Activated CD8-positive, alpha-beta memory T cell treated with anti-CD3 and anti-CD28 coated beads, Interleukin-2, amount 50 U/mL, for 24 hours (primary cell): ENCODE data around the gene KCTD11.

Experiments
- DNase-seq: peaks from one replicate; pipeline ENCODE4 v3.0.0-alpha.2; 2020; ENCODE audit errors: extremely low read depth

The KCTD11 gene

DNA sequence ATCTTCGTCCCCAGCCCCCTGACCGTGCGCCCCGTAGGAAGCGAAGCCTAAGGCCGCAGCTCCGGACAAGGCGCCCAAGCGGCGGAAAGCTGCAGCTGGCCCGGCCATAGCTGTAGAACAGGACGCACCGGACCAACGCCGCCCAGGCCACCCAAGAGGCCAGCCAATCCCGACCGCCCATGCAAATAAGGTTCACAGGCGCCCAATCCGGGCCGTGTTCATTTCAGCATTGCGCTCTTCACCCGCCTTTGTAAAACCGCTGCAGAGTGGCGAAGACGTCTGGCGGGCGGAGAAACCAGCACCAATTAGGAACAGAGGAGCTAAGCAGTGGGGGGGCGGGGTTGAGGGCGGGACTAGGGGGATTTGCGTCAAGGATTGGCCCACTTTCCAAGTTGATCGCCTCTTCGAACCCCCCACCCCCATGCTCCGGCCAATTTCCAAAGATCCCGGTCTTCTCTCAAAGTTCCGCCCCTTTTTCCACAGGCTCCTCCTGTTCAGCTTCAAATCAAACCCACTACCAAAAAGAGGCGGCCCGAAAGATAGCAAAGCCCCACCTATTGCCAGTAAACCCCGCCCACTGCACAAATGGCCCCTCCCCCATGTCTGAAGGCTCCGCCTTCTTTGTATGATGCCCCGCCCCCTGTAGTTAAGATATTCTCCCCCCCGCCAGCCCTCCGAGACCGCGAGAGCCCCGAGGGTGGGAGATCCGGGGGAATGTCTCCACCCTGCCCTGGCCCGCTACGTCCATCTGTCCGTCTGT lies 52.2 kb downstream of the KCTD11 start, which contains the start of gene TMEM256:
Gene TMEM256 (minus strand): TSS at position 121 of the 760 bp plus-strand sequence. CDS start 13 bp downstream, at position 108.
- peak; percentile 92 for DNase-seq
